AG09309 (cell line): ENCODE results near the gene OR4K2.
"Not testable (repeated sequence)": the region's sequence is repeated elsewhere in the genome, so short reads cannot be mapped to it uniquely, and the experiment has no call there.

Experiments used
- DNase-seq: peaks from one replicate; pipeline ENCODE4 v3.0.0-alpha.2; 2010; ENCODE audit warnings: low read depth
- H3K4me3 ChIP-seq: 2 replicates; pipeline ENCODE4 v1.5.1; 2011; ENCODE audit warnings: mild to moderate bottlenecking, low read depth, low read length, moderate library complexity; ENCODE audit not compliant: control insufficient read depth
- TF ChIP-seq, protein P1 (sequence below): IDR thresholded peaks from 2 replicates; pipeline ENCODE4 v1.5.1; 2011; ENCODE audit warnings: mild to moderate bottlenecking, low read depth, low read length, inconsistent platforms; ENCODE audit not compliant: insufficient read depth, control insufficient read depth; ENCODE audit errors: missing control alignments

OR4K2 gene, protein sequence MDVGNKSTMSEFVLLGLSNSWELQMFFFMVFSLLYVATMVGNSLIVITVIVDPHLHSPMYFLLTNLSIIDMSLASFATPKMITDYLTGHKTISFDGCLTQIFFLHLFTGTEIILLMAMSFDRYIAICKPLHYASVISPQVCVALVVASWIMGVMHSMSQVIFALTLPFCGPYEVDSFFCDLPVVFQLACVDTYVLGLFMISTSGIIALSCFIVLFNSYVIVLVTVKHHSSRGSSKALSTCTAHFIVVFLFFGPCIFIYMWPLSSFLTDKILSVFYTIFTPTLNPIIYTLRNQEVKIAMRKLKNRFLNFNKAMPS

DNA sequence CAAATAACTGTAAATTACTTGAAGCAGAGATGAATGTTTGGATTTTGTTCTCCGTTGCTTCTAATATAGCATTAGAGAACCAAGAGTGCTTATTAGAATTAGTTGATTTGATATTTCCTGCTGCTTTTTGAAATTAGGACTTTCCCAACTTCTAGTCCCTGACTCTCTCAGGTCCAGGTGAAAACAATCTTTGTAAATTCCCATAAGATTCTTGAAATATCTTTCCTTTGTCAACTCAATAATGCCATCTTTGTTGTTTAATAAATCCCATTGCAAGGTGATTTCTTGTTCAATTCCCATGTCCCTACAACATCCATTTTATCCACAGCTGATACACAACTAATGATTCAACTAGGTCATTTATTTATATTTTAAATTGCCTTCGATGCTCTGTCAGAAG lies at the start of gene OR4K2:
Gene OR4K2 (plus strand): TSS at position 301 of the 400 bp plus-strand sequence. CDS start 1,126 bp downstream, outside the sequence.
- TF ChIP-seq, protein P1, sequence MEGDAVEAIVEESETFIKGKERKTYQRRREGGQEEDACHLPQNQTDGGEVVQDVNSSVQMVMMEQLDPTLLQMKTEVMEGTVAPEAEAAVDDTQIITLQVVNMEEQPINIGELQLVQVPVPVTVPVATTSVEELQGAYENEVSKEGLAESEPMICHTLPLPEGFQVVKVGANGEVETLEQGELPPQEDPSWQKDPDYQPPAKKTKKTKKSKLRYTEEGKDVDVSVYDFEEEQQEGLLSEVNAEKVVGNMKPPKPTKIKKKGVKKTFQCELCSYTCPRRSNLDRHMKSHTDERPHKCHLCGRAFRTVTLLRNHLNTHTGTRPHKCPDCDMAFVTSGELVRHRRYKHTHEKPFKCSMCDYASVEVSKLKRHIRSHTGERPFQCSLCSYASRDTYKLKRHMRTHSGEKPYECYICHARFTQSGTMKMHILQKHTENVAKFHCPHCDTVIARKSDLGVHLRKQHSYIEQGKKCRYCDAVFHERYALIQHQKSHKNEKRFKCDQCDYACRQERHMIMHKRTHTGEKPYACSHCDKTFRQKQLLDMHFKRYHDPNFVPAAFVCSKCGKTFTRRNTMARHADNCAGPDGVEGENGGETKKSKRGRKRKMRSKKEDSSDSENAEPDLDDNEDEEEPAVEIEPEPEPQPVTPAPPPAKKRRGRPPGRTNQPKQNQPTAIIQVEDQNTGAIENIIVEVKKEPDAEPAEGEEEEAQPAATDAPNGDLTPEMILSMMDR = no peak

DNA sequence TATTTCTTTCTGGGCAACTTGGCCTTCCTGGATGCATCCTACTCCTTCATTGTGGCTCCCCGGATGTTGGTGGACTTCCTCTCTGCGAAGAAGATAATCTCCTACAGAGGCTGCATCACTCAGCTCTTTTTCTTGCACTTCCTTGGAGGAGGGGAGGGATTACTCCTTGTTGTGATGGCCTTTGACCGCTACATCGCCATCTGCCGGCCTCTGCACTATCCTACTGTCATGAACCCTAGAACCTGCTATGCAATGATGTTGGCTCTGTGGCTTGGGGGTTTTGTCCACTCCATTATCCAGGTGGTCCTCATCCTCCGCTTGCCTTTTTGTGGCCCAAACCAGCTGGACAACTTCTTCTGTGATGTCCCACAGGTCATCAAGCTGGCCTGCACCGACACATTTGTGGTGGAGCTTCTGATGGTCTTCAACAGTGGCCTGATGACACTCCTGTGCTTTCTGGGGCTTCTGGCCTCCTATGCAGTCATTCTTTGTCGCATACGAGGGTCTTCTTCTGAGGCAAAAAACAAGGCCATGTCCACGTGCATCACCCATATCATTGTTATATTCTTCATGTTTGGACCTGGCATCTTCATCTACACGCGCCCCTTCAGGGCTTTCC lies 47.2 kb upstream of the OR4K2 start:
- DNase-seq, H3K4me3 ChIP-seq: not testable (repeated sequence)

More for the DNA sequence above, at the start of gene OR4K2:
- no peak within 1 kb of the TSS for H3K4me3 ChIP-seq
- DNase-seq = no peak

DNA sequence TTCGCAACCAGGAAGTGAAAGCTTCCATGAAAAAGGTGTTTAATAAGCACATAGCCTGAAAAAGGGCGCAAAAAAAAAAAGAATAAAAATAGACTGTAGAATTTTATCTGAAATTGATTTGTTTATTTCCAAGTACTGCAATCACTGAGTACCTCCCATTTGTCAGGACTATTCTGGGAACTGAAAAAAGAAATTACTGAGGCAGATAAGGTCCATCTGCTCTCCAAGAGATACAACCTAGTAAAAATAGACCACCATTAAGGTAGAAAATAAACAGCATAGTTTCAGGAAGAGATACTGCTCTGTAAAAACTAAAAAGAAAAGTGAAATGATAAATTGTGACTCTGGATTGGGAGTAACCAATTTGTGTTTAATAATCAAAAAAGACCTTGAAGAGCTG lies 46.6 kb upstream of the OR4K2 start:
- H3K4me3 ChIP-seq = no peak overlapping the region
- TF ChIP-seq, protein P1 = no peak
- DNase-seq = no peak

DNA sequence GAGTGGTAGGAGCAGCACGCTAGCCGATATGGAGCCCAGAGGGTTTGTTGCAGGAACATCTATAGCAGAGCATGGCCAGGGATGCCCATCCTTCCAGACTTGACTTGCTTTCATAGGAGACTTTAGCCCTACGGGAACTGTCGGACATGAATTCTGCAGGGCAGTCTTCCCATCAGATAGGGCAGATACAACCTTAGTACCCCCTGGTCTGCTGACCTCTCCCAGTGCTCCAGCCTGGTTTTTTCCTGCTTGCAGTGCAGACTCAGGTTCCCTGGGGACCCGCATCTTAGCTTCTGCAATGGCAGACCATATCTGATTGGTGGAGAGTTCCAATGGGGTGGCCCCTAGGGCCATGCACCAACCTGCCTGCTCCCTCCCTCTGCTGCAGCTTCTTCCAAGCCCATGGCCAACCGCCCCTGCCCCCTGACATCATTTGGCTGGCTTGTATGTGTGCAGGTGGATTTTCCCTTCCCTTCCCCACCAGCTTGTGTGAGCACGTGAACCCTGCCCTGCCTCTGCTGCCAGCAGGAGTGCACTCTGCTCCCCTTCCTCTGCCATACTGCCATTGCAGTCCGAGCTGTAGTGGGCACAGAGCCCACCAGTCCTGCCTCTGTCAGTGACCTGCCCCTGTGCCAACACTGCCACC lies 40.6 kb upstream of the OR4K2 start:
- not testable (repeated sequence) for DNase-seq, H3K4me3 ChIP-seq

DNA sequence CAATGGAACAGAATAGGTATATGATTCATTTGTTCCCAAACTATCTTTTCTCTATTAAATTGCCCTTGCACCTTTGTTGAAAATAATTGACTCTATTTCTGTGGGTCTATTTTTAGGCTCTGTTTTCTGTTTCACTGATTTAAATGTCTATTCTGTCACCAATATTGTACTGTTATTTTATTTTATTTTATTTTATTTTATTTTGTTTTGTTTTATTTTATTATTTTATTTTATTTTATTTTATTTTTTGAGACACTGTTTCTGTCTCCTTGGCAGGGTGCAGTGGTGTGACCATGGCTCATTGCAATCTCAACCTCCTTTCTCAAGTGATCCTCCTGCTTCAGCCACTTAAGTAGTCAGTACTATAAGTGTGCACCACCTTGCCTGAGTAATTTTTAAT lies 36.5 kb upstream of the OR4K2 start:
- TF ChIP-seq, protein P1 = no peak
- H3K4me3 ChIP-seq = no peak overlapping the region
- no peak for DNase-seq

DNA sequence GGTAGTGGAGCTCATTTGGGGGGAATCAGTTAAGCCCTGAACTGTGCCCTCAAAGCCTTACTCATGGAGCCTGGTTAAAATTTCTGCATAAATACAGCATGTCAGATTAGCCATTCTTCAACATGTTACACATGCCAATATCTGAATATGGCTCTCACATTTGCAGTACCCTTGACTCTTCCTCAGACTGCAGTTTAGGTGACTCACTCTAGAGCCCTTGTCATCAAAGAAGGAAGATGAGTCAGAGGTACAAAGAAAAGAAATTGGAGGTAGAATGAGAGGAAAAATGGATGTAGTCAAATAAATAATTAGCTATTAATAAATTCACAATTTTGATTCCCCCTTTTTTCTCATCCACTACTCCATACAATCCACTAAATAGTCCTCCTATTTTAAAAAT lies 23.6 kb upstream of the OR4K2 start:
- no peak overlapping the region for H3K4me3 ChIP-seq
- TF ChIP-seq, protein P1 = no peak
- no peak for DNase-seq

DNA sequence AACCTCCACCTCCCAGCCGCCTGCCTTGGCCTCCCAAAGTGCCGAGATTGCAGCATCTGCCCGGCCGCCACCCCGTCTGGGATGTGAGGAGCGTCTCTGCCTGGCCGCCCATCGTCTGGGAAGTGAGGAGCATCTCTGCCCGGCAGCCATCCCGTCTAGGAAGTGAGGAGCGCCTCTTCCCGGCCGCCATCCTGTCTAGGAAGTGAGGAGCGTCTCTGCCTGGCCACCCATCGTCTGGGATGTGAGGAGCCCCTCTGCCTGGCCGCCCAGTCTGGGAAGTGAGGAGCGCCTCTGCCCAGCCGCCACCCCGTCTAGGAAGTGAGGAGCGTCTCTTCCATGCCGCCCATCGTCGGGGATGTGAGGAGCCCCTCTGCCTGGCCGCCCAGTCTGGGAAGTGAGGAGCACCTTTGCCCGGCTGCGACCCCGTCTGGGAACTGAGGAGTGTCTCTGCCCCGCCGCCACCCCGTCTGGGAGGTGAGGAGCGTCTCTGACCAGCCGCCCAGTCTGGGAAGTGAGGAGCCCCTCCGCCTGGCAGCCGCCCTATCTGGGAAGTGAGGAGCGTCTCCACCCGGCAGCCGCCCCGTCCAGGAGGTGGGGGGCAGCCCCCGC lies 8.8 kb upstream of the OR4K2 start:
- H3K4me3 ChIP-seq, DNase-seq: not testable (repeated sequence)

DNA sequence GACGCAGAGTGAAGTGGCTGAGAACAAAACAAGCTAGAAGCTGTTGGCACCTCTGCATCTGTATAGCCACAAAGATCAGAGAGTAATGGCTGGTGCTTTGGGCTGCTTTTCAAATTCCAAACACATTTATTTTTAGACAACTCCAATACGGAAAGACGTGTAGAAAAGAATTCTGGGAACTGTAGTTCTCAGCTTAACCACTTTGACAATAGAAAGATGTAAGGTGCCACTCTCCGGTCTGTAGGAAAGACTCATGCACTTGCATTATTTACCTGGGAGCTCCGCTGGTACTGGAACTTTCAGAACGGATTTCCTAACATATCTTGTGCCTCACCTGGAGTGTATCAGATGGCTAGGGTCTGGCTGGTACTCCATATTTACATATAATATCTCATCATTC lies 1.8 kb upstream of the OR4K2 start:
- TF ChIP-seq, protein P1 = no peak
- no peak for DNase-seq
- no peak overlapping the region for H3K4me3 ChIP-seq
